HG03045 (cell line): ENCODE data around the gene ANKRD24.
"Not testable (repeated sequence)": the region's sequence is repeated elsewhere in the genome, so short reads cannot be mapped to it uniquely, and the experiment has no call there.

Source experiments
- ATAC-seq: cut with Tn5 transposase; IDR thresholded peaks from one replicate; pipeline ENCODE4 v1.9.1; 2021; ENCODE audit warnings: mild to moderate bottlenecking, moderate library complexity; ENCODE audit not compliant: unreplicated experiment

Gene ANKRD24

DNA sequence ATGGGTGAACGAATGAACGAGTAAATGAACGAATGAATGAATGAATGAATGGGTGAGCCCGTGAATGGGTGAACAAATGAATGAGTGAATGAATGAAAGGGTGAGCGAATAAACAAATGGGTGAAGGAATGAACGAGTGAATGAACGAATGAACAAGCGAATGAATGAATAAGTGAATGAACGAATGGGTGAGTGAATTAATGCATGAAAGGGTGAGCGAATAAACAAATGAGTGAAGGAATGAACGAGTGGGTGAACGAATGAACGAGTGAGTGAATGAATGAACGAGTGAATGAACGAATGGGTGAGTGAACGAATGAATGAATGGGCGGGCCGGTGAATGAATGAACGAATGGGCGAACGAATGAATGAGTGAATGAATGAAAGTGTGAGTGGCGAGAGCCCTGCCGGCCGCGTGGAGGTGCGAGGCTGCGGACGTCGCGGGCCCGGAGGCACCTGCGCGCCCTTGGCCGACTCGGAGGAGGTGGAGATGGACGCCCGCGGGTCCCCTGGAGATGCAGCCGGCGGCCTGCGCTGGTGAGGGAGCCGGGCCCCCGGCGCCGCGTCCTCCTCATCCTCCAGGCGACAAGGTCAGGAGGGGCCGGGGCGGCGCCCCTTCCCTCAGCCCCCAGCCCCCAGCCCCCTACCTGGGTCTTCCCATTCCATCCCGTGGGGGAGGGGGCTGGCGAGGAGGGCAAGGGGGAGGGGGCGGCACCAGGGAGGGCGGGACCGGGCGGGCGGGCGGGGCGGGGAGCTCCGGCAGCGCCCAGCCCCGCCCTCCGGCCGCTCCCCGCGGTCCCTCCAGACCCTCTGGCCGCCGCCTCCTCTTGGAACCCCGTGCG is 15.4 kb downstream of the ANKRD24 start:
- no peak for ATAC-seq

DNA sequence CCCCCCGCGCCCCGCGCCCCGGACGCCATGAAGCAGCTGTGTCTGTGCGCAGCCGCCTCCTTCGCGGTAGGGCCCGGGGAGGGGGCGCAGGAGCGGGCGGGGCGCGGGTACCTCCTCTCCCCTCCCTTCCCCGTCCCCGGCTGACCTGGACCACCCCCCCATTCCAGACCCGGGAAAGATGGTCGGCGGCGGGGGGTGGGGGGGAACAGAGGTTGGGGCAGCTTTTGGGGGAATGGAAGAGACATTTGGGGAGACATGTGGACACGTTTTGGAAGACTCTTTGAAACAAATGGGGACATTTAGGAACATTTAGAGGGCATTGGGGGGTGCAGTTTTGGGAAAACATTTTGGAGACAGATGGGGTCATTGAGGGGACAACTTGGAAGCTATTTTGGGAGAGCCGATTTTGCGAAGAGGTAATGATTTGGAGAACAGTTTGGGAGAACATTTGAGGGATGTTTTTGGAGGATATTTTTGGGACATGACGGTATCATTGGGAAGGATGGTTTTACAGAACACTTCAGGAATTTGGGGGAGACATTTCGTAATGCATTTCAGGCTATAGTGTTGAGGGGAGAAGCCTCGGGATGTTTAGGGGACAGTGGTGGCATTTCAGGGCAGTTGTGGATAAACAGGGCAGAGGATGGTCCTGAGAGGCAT is 16.1 kb downstream of the ANKRD24 start:
- ATAC-seq = no peak

DNA sequence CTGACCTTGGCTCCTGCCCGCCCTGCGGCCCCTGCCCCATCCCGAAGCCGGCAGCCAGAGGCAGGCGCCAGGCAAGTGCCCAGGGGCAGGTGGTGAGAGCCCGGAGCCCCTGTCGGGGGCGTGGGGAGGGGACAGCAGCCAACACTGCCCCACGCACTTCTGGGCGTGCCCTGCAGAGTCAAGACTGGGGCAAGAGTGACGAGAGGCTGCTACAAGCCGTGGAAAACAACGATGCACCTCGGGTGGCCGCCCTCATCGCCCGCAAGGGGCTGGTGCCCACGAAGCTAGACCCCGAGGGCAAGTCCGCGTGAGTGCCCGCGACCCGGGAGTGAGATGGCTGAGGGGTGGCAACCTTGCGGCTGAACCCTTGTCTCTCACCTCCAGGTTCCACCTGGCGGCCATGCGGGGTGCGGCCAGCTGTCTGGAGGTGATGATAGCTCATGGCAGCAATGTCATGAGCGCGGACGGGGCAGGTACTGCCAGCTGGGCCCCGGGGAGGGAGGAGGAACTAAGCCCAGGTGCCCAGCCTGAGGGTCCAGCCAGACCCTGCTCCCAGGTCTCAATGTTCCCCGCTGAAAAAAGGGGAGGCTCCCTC is 17.3 kb downstream of the ANKRD24 start:
- no peak for ATAC-seq

DNA sequence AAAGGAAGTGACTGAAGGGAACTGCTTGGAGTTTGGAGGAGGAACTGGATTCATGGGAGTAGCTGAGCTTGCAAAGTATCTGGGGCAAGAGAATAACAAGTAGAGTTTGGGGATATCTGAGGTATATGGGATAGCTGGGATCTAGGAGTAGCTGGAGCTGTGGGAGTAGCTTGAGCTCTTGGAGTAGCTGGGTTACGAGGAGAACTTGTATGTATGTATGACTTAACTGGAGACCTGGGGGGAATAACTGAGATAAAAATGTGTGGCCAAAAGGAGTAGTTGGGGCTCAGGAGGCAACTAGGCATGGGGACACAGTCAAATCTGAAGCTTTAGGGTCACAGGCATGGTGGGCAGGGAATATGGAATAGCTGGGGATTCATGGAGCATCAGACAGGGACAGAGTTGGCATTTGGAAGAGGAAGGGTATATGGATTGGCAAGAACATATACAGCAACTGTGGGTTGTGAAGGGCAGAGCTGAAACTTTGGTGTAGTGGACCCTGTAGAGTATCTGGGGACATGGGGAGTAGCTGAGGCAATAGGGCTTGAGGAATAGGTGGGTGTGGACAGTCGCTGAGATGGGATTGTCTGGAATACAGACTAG is 18.6 kb downstream of the ANKRD24 start:
- no peak for ATAC-seq

DNA sequence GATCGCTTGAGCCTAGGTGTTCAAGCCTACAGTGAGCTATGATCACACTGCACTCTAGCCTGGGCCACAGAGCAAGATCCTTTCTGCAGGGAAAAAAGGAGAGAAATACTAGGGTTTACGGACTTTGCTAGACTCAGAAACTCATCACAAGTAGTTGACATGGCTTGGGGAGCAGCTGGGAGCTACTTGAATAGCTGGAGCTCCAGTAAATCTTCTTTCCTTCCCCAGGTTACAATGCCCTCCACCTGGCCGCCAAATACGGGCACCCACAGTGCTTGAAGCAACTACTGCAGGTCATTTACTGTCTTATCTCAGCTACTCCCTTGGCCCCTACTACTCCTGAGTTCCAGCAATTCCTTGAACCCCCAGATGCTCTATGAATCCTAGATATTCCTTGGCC is 19.3 kb downstream of the ANKRD24 start:
- ATAC-seq = no peak

DNA sequence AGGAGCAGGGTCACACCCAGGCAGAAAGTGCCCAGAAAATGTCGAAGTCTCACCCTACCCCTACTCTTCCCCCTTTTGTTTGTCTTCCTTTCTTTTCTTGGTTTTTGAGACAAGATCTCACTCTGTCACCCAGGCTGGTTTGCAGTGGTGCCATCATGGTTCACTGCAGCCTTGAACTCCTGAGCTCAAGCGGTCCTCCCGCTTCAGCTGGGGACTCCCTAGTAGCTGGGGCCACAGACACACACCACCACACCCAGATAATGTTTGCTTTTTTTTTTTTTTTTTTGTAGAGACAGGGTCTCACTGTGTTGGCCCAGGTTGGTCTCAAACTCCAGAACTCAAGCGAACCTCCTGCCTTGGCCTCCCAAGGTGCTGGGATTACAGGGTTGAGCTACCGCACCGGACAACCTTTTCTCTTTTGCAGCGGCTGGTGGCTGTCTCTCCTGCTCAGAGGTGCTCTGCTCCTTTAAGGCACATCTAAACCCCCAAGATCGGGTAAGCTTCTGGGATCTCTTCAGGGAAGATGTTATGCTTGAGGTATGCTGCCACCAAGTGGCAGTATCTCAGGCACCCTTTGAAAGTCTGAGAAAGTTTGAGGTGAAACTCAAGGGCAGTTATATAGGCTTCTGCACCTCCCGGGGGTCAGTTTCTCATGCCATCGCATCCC is 24.5 kb downstream of the ANKRD24 start:
- ATAC-seq = no peak

DNA sequence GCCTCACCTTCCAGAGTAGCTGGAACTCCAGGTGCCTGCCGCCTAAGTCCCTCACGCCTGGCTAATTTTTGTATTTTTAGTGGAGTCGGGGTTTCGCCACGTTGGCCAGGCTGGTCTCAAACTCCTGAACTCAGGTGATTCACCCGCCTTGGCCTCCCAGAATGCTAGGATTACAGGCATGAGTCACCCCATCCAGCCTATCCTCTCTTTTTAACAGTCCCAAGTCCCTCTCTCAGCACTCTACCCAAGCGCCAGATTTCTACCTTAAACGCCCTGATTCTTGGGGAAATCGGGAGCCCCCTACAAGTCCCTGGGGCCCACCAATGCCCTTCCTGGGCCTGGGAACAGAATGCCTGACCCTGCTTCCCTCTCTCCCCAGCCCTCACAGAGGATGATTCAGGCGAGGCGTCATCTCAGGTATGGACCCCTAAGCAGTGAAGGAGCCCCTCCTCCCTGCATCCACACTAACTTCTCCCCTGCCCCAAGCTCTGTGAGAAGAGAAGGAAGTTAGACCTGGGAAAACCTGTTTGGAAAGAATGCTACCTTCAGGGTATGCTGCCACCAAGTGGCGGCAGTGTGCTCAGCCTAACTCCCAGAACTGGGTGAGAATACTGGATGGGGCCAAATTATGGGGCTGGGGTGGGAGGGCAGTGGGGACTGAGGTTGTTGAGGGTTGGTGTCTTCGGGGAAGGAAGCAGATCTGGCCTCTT is 26.1 kb downstream of the ANKRD24 start:
- ATAC-seq = no peak

DNA sequence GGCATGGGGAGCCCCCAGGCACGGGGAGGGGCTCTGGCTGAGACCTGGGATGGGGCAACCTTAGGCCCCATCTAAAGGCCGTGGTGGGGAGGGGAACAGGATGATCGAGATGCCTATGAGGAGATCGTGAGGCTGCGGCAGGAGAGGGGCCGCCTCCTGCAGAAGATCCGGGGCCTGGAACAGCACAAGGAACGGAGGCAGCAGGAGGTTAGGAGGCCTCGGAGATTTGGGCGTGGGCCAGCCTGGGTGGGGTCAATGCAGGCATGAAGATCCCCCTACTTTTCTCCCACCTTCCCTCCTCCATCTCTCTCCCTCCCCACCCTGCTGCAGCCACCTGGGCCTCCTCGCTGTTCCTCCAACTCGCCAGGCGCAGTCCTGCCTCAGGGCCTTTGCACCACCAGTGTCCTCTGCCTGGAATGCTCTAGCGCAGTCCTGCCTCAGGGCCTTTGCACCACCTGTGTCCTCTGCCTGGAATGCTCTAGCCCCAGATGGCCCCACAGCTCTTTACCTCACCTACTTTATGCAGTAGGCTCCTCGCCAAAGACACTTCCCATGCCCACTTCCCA is 27.8 kb downstream of the ANKRD24 start:
- no peak for ATAC-seq

DNA sequence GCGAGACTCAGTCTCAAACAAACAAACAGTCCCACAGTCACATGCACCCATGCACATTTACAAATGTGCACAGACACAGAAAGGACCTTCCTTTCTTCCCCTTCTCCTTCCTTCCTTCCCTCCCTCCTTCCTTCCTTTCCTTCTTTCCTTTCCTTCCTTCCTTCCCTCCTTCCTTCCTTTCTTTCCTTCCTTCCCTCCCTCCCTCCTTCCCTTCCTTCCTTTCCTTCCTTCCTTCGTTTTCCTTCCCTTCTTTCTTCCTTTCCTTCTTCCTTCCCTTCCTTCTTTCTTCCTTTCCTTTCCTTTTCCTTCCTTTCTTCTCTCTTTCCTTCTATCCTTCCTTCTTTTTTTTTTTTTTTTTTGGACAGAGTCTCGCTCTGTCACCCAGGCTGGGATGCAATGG is 30.6 kb downstream of the ANKRD24 start:
- ATAC-seq = no peak

DNA sequence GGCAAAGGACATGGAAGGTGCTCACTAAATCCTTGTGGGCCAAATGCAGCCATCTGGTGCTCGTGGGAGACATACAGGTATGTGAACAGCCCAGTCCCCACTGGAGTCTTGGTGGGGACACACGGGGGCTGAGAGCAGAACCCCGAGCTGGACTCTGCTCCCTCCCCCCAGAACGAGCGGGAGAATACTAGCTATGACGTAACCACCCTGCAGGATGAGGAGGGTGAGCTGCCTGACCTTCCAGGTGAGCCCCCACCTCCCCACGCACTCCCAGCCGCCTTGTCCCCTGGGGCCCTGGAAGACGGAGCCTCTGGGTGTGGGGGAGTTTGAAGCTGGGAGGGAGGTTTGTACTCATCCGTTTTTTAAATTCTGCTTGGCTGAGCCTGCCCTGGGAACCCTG is 33.3 kb downstream of the ANKRD24 start:
- no peak for ATAC-seq

DNA sequence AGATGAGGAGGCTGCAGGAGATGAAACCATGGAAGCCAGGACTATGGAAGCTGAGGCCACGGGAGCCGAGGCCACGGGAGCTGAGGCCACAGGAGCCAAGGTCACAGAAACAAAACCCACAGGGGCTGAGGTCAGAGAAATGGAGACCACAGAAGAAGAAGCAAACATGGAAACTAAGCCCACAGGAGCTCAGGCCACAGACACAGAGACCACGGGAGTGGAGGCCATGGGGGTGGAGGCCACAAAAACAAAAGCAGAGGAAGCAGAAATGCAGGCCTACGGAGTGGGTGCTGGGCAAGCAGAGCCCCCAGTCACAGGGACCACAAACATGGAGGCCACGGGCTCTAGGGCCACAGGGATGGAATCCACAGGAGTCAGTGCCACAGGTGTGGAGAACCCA is 34.4 kb downstream of the ANKRD24 start:
- ATAC-seq = no peak

DNA sequence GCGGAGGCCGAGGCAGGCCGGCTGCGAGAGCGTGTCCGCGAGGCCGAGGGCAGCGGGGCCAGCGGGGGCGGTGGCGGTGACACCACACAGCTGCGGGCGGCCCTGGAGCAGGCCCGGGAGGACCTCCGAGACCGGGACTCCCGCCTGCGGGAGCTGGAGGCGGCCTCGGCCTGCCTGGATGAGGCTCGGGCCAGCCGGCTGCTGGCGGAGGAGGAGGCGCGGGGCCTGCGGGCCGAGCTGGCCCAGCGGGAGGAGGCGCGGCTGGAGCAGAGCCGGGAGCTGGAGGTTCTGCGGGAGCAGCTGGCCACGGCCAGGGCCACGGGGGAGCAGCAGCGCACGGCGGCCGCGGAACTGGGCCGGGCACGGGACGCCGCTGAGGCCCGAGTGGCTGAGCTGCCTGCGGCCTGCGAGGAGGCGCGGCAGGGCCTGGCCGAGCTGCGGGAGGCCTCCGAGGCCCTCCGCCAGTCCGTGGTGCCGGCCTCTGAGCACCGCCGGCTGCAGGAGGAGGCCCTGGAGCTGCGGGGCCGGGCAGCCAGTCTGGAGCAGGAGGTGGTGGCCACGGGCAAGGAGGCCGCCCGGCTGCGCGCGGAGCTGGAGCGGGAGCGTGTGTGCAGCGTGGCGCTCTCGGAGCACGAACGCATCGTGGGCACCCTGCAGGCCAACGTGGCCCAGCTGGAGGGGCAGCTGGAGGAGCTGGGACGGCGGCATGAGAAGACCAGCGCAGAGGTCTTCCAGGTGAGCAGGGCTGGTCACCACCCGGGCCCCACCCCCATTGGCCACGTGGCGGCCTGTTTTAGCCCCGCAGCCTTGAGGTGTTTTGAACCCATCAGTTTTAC is 35.2 kb downstream of the ANKRD24 start:
- no peak for ATAC-seq

DNA sequence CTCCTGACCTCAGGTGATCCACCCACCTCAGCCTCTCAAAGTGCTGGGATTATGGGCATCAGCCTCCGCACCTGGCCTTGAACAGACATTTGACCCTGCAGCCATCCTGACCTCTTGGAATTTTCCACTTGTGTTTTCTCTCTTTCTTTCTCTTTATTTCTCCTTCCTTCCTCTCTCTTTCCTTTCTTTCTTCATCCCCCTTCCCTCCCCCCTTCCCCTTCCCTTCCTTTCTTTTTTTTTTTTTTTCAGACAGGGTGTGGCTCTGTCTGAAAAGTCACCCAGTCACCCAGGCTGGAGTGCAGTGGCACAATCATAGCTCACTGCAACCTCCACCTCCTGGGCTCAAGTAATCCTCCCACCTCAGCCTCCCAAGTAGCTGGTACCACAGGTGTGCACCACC is 36.0 kb downstream of the ANKRD24 start:
- not testable (repeated sequence) for ATAC-seq

DNA sequence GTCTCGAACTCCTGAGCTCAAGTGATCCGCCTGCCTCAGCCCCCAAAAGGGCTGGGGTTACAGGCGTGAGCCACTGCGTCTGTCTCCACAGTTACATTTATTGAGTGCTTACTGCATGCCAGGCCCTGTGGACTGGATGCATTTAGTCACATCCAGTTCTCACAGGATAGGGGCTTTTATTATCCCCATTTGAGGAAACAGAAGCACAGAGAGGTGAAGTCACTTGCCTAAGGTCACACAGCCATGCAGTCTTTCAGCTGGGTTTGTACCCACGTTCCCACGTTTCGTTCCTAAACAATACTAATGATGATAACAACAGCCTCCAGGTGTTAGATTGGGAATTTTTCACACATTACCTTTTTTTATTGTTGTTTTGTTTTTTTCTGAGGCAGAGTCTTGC is 37.7 kb downstream of the ANKRD24 start:
- no peak for ATAC-seq

DNA sequence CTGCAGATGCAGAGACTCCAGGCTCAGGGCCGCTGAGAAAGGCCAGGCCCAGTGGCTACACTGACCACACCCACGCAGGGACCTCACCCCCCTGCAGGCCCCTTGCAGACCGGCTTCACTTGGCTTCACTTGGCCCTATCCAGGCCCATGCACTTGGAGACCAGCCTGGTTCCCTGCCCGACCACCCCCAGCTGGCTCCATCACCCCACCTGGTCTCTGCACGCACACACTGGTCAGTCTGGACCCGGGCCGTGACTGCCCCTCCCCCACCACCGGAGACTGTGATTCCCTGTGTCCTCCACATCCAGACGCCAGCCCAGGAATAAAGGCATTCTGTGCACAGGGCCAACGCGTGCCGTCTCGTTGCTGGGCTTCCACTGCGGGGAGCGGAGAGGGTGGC is 42.0 kb downstream of the ANKRD24 start:
- no peak for ATAC-seq

DNA sequence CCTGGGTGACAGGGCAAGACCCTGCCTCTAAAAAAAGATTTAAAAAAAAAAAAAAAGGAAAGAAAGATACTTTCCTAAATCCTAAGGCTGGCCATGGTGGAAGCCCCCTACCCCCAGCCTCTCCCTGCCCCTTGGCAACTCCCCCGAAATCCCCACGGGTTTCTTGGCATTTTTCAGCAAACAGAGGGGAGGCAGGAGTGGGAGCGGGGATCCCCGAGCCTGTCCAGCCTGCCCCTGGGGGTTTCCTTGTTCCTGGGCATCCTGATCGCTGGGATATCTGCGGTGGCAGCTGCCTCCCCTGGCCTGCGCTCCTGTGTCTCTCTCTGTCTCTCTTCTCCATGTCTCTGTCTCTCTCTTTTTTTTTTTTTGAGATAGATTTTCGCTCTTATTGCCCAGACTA is 43.4 kb downstream of the ANKRD24 start:
- no peak for ATAC-seq

DNA sequence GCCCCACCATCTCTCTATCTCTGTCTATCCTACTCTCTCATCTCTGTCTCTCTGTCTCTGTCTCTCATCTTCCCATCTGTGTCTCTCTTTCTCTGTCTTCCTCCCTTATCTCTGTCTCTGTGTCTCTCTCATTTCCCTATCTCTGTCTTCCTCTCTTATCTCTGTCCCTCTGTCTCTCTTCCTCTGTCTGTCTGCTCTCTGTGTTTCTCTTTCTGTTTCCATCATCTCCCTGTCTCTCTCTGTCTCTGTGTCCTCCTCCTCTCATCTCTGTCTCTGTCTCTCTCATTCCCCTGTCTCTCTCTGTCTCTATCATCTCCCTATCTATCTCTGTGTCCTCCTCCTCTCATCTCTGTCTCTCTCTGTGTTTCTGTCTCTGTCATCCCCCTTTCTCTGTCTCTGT is 45.3 kb downstream of the ANKRD24 start:
- ATAC-seq = no peak

DNA sequence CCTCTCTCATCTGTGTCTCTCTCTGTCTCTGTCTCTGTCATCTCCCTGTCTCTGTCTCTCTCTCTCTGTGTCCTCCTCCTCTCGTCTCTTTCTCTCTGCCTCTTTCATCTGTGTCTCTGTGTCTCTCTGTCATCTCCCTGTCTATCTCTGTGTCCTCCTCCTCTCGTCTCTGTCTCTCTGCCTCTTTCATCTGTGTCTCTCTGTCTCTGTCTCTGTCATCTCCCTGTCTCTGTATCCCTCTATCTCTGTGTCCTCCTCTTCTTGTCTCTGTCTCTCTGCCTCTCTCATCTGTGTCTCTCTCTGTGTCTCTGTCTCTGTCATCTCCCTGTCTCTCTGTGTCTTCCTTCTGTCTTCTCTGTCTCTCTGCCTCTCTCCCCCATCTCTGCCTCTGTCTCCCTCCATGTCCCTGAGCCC is 46.3 kb downstream of the ANKRD24 start:
- no peak for ATAC-seq

DNA sequence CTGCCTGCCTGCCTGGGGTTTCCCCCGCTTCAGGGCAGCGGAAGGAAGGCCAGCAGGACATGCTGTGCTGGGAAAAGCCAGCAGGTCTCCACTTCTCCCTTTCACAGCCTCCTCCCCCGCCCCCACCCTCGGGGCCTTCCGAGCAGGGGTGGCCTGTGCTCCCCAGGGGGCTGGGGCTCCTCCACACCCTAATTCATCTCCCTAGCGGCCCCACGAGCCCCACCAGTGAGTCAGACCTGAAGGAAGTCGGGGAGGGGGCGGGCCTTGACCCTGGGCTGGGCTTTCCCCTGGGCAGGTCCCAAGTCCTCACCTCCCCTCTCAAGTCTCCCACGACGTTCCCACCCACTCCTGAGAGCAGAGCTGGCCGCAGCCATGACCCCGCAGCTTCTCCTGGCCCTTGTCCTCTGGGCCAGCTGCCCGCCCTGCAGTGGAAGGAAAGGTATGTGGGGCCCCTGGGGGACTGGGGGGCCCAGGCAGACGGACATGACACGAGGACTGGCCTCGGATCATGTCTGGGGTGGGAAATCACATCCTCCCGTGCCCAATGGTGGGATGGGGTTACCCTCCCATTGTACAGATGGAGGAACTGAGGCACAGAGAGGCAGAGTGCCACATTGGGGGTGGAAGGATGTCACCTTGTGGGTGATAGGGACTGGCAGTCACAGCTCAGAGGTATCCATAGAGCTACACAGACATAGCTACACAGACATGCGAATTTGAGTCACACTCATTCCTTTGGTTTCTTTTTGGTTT is 46.9 kb downstream of the ANKRD24 start, which contains the start of gene EBI3:
Gene EBI3 (plus strand): TSS at position 345 of the 753 bp plus-strand sequence. CDS start 28 bp downstream, at position 373.
- ATAC-seq = peak; percentile 61
